AG09319 (cell line): ENCODE data around the gene IFNK.

ENCODE experiments used
- DNase-seq: peaks from one replicate; pipeline ENCODE4 v3.0.0-alpha.2; 2010; ENCODE audit warnings: low read depth; ENCODE audit errors: extremely low read depth
- TF ChIP-seq, protein P1 (sequence below): IDR thresholded peaks from 2 replicates; pipeline ENCODE4 v1.5.1; 2011; ENCODE audit warnings: low read depth, mild to moderate bottlenecking, inconsistent platforms, low read length, moderate library complexity

Gene IFNK

DNA sequence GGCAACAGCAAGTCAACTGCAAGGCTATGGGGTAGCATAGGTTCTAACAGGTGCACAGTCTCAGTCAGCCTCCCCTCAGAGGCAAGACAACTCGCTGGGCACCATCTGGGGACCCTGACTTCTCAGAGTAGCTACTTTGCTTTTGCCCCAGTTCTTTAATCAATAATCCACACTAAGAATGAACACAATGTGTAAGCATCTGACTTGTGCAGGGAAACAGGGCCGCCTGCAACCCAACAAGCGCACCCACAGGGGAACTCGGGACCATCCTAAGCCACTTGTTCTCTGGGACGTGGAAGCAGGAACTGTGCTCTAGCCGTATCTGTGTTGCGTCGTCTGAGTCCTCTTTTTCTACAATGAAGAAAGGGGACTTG lies 3.6 kb downstream of the IFNK start:
- DNase-seq: no peak
- TF ChIP-seq, protein P1, sequence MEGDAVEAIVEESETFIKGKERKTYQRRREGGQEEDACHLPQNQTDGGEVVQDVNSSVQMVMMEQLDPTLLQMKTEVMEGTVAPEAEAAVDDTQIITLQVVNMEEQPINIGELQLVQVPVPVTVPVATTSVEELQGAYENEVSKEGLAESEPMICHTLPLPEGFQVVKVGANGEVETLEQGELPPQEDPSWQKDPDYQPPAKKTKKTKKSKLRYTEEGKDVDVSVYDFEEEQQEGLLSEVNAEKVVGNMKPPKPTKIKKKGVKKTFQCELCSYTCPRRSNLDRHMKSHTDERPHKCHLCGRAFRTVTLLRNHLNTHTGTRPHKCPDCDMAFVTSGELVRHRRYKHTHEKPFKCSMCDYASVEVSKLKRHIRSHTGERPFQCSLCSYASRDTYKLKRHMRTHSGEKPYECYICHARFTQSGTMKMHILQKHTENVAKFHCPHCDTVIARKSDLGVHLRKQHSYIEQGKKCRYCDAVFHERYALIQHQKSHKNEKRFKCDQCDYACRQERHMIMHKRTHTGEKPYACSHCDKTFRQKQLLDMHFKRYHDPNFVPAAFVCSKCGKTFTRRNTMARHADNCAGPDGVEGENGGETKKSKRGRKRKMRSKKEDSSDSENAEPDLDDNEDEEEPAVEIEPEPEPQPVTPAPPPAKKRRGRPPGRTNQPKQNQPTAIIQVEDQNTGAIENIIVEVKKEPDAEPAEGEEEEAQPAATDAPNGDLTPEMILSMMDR: no peak

DNA sequence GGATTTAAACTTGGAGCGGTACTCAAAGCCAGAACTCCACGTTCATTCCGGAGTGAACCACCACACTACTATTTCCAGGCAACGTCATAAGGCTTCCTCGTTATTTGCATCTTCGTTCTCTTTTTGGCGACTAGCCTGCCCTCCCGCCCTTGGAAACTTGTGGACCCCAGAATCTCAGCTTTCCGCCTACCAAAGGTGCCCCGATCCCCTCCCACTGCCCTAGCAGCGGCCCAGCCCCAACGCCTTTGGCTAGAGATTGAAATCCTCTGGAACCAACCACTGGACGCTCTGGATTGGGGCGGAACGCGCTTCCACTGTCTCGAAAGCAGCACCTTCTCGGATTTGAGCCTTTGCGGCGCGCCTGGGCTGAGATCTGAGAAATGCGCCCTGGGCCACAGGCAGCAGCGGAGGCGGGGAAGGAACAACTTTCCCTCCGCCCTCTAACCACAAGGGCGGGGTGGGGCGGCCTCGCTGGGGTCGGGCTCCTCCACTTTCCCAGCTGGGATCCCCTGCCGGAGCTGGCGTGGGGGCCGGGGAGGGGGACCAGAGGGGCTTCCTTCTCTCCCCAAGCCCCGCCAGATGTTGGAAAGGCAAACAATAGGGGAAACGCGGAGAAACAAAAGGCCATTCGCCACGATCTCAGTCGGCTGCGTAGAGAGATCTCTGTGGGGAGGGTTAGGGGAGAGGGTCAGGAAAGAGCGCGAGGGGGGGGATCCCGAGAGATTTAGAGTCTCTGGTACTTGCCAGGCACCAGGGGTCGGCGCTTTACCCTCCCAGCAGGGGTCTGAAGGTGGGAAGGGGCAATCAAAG lies 4.2 kb downstream of the IFNK start:
- no peak for DNase-seq
- TF ChIP-seq, protein P1: no peak

DNA sequence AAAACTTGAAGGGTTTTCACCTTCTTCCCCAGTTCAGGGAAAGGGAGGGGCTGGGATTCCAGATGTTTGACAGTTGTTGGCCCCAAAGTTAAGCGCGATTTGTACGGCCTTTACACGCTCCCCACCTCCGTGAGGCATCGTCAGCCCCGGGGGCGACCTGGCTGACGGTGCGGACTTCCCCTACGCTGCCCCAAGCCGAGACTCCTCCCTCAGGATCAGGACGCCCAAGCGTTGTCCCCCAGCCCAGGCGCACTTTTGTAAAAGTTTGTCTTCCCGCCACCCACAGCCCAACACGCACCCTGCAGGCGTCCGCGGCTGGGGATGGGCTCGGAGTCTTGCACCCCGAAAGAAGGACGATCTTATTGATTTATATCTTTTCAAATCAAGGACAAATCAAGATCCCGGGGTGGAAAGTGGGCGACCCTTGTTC lies 4.8 kb downstream of the IFNK start:
- DNase-seq: no peak
- TF ChIP-seq, protein P1: no peak

DNA sequence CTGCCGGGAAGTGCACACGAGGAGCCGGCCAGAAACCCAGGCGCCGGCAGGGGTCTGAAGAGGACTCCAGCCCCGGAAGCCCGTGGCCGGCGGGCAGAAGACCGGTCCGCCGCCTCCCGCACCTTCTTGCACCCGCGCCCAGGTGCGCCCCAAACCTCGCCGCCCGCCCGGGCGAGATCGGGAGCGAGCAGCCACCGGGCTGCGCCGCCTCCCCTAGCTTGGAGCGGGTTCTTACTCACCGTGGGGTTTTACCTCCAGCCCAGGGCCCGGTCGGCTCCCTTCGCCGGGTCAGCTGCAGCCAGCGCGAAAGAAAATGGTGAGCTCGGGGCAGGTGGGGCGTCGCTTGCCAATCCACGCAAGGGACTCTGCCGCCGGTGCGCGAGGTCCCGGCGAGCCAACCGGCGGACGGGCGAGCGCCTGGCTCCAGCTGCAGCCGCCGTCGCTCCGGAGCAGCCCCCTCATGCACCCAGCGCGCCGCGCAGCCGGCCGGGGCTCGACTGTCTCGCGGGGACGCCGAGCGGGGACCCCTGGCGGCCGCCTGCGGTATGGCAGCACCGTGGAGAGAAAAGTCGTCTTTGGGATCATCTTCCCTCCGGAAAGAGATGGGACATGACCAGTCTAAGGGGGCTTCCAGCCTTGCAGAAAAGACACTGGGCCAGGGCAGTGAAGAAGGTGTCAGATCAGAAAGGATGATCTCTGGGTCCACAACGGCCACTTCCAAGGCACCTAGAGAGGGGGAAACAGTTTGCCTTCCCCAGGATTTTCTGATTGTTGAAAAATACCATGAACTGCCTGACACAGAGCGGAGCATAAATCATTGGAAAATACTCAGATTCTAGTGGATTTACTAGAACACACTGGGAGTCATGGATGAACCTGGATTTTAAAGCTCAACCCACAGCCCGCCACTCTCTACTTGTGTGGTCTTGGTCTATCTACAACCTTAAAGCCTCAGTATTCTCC lies 5.5 kb downstream of the IFNK start, which contains the start of gene MOB3B:
MOB3B (minus strand) TSS at position 499 of the 963 bp plus-strand sequence. CDS start 74,264 bp downstream, outside the sequence.
- TF ChIP-seq, protein P1: peak; percentile 70
- no peak for DNase-seq

DNA sequence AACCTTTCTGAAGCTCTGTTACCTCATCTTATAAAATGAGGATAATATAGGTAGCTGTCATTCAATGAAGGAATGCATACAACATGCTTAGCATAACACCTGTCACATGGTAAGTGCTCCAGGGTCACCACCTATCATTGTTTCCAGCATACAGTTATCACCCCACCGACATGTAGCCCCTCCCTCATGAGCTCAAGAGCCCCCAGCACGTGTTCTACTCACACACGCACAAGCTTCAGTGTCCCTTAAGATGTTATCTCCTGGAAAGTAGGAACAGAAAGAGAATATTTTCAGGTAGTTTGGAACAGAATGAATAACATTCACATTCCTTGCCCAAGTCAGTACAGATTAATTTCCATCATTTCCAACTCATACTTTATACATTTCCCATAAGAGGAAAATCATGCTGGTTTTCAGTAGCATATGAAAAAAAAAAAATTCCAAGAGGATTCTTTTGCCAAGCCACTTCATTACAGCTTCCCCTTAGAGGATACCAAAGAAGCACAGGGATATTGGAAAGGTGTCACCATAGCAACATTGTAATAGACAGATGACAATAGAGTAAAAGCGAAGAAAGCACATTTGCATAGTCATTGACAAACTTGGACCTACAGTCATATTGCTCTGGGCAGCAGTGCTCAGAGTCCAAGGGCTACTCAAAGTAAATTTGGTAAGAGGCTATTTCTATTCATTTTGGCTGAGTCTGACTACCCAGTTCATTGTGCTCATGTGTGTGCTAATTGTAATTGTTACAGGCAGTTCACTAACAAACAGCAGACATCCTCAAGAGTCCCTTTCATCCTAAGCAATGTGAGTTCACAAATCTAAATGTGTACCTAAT lies 7.0 kb downstream of the IFNK start:
- DNase-seq: no peak
- TF ChIP-seq, protein P1: no peak

DNA sequence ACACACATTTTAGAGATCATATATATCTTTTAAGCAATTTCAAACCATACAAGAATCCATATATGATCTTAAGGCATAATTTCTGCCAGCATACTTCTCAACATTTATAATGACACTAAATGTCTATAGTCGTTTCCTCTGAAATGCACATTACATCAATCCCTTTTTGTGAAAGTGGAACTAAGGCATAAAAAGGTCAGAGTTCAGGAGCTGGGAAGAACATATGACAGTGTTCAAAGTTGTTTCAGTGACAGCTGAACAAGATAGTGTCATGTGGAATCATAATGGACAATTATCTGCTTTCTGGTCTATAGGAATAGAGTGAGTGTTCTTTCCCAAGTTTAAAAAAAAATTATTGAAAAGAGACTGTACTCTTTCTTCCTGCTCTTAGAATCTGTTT lies 8.0 kb downstream of the IFNK start:
- DNase-seq: no peak
- TF ChIP-seq, protein P1: no peak
